Pulmonary artery endothelial cell (primary cell): ENCODE measurements around the gene SIX1. TPM values are rescaled to one million over a fixed set of nuclear protein-coding genes. Genes with fewer than 3 reads are reported as not detected.

ENCODE experiments used
- DNase-seq: peaks from one replicate; pipeline ENCODE4 v3.0.0-alpha.2; 2011; ENCODE audit warnings: low read depth, low spot score
- total RNA-seq: library from RNA; depleted of rRNA; stranded (reverse); fragments of >200 nt; gene quantifications from 2 replicates; pipeline ENCODE4 v1.2.3, GENCODE V29; 2014

The SIX1 gene
- total RNA-seq, 1 donor from 2014 or later, result 0.73 TPM

GRCh38 chr14:60643141-60643462 is 6.2 kb downstream of the SIX1 start:
- no peak for DNase-seq

GRCh38 chr14:60642270-60643140 is 6.8 kb downstream of the SIX1 start:
- DNase-seq, result no peak

GRCh38 chr14:60641742-60642269 is 7.5 kb downstream of the SIX1 start:
- DNase-seq, result no peak

GRCh38 chr14:60640859-60641741 is 8.2 kb downstream of the SIX1 start:
- no peak for DNase-seq

- DNase-seq, result no peak
Observed at GRCh38 chr14:60639674-60640073, 9.6 kb downstream of the SIX1 start.

- no peak for DNase-seq
Observed at GRCh38 chr14:60637479-60638315, 11.6 kb downstream of the SIX1 start.

GRCh38 chr14:60636879-60637478 is 12.3 kb downstream of the SIX1 start:
- no peak for DNase-seq

- DNase-seq, result no peak
Observed at GRCh38 chr14:60634153-60634552, 15.1 kb downstream of the SIX1 start.

- DNase-seq, result no peak
Observed at GRCh38 chr14:60632777-60633176, 16.5 kb downstream of the SIX1 start.

- no peak for DNase-seq
Observed at GRCh38 chr14:60632257-60632656, 17.0 kb downstream of the SIX1 start.

- no peak for DNase-seq
Observed at GRCh38 chr14:60631842-60632241, 17.4 kb downstream of the SIX1 start.

GRCh38 chr14:60630129-60630528 is 19.1 kb downstream of the SIX1 start:
- DNase-seq, result no peak

GRCh38 chr14:60628892-60629291 is 20.4 kb downstream of the SIX1 start:
- DNase-seq, result no peak

- no peak for DNase-seq
Observed at GRCh38 chr14:60622917-60623257, 26.4 kb downstream of the SIX1 start.

GRCh38 chr14:60622210-60622916 is 26.9 kb downstream of the SIX1 start:
- no peak for DNase-seq

GRCh38 chr14:60621386-60621785 is 27.9 kb downstream of the SIX1 start:
- DNase-seq, result no peak

- no peak for DNase-seq
Observed at GRCh38 chr14:60618241-60618640, 31.0 kb downstream of the SIX1 start.

GRCh38 chr14:60616461-60616959 is 32.8 kb downstream of the SIX1 start:
- no peak for DNase-seq

GRCh38 chr14:60602291-60602690 is 47.0 kb downstream of the SIX1 start:
- no peak for DNase-seq

- DNase-seq, result no peak
Observed at GRCh38 chr14:60599727-60600126, 49.5 kb downstream of the SIX1 start.
